NOMO-1 (cell line): Measurements from ENCODE around the gene SAP30L.

ENCODE experiments used
- DNase-seq, 2 experiments: peaks; one replicate each; lab custom pipeline; 2025; ENCODE audit not compliant: unreplicated experiment in 2 of 2; lab: John Stamatoyannopoulos, UW

SAP30L gene

DNA sequence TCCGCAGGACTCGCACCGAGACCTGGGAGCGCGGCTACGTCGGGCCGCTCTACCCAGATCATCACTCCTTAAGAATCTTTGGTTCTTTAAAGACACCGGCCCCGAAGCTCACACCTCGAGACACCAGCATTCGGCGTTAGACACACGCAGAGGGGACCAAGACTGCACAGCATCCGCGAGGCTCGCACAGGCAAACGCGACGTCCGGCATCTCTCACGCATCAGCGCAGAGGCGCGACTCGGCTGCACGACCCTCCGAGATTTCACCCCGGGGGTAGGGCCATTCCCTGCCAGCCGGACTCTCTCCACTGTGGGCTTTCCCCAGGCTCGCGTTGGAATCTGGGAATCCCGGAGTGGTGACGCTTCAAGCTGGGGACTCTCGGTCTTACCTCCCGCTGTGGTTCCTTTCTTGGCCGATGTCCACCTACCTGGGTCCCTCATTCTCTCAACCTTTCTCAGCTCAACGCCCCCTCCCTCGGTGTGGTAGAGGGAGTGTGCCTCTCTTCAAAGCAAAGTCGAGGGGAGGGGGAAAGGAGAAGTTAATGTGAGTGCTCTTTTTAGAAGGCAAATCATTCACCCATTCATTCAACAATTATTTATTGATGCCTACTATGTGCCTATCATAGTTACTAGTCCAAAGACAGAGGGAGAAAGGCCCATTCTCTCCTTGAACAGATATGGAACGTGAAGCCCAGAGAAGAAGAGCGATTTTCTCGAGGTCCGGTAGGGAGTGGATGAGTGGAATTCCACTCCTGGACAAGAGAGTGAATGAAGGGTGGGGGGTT lies 33.6 kb downstream of the SAP30L start:
- no peak for DNase-seq

DNA sequence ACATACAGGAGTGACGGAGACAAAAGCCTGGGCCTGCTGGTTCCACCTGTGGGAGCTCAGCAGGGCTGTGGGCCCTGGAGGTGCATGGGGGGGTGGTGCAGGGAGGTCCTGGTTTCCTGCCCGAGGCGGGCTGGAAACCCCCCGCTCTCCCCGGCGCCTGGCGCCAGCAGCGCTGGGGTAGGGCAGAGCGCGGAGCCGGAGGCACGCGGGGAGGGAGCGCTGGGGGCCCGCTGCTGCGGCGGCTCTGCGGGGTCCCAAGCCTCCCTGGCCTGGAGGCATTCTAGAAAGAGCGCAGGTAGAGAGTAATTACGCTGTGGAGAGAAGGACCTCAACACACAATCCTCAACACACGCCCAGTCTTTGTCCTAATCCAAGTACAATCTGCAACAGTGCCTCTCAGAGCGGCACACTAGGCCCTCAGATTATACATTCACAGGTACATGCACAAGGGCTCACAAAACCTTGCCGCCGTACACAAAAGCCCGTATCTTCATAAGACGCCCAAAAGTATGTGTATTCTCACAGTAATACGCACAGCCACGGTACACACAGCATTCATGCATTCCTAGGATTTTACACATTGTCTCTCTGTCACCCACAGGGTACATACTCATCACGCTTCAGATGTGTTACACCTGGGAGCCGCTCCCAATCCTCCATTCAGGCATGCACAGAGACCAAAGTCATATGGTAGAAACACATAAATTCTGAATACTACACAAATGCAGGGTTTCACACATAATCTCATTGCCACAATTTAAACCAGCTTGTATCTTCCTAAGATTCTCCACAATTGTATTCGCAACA lies 34.4 kb downstream of the SAP30L start:
- no peak for DNase-seq

- DNase-seq: no peak
Measured at GRCh38 chr5:154480847-154481246, 35.0 kb downstream of the SAP30L start.

- DNase-seq: no peak
Measured at GRCh38 chr5:154481584-154482381, 36.0 kb downstream of the SAP30L start.

- no peak for DNase-seq
Measured at GRCh38 chr5:154482528-154483449, 37.0 kb downstream of the SAP30L start.

DNA sequence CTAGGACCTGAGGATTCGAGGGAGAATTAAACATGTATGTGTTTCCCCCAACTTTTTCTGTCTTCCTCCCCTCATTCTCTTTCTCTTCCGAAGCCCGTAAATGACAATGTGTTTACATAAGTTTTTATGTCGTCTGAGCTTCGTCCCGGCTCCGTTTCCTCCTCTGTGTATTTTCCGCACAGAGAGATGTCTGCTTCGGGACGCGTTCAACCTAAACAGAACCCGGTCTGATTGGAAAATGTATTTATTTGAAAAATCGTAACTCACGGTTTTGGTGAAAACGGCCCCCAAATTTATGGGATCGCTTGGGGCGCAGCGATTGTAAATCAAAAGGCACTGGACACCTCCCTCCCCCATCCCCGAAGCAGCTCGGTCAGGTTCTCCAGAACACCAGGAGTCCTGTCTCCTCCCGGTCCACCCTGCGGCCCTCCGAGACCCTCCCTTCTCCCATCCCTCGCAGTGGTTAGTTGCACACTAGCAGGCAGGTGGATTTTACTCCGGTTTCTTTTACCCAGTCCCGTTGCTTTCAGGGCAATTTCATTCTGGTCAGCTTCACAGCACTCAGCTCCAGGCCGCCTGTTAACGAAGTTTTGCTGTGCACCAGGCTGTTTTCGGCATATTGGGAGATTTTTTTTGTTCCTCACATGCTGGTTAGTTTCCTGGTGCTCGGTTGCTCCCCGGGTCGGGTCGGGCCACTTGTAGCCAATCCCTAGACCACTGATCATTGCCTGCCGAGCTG lies 38.0 kb downstream of the SAP30L start:
- DNase-seq: no peak

GRCh38 chr5:154484393-154485095 lies 38.7 kb downstream of the SAP30L start:
- DNase-seq: no peak

- DNase-seq: no peak
Measured at GRCh38 chr5:154485096-154485491, 39.3 kb downstream of the SAP30L start.

- DNase-seq: no peak
Measured at GRCh38 chr5:154485850-154486426, 40.1 kb downstream of the SAP30L start.

DNA sequence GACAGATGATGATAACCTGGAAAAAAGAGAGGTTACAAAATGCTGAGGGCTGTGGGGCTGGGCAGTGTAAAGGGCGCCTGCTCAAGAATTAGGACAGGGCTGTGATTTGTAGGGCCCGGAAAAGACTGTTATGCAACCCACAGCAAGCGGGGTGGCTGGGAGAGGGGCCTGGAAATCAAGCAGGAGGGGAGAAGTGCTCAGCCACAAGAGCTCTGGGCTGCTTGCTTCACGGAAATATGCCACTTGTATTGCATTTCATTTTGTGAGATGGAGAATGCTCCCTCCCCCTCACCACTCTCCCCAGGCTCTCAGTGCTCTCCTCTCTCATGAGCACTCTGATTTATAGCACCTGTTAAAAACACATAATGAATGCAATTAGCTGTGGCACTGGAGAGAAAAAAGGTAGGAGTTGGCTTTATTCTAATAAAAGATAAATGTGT lies 40.6 kb downstream of the SAP30L start:
- no peak for DNase-seq

DNA sequence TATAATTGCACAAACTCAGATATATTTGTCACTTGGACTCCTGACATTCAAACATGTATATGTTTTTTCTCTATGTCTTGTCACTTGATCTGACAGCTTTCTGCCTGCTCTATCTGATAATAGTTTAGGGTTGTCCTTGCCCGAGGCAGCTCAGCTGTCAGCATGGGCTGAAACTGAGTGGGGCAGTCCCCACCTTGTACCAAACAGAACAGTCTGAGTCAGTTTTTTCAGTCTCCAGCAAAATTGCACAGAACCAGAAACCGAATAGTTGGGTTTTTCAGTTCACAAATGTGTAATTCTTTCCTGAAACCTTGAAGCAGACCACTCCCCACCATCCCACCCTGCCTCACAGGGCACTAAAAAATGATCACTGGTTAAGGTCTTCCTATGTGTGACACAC lies 41.7 kb downstream of the SAP30L start:
- DNase-seq: no peak

- no peak for DNase-seq
Measured at GRCh38 chr5:154491941-154492340, 46.1 kb downstream of the SAP30L start.

DNA sequence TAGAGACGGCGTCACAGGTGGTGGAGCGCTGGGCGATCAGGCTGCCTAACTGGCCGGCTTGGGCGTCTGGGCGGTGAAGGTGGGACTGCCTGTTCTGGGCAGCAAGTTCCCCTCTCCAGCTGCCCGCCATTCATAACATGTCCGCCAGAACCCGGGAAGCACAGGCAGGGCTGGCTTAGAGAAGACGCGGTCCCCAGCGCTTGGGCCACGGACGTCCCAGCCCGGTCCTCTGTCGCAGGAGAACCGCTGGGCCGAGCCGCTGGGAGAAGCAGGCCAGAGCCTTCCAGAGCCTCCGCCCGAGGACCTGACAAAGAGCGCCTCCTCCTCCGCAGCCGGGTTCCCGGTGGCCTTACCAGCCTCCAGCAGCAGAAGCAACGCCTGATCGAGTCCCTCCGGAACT lies 47.5 kb downstream of the SAP30L start:
- no peak for DNase-seq

GRCh38 chr5:154494036-154494435 lies 48.2 kb downstream of the SAP30L start:
- no peak for DNase-seq

DNA sequence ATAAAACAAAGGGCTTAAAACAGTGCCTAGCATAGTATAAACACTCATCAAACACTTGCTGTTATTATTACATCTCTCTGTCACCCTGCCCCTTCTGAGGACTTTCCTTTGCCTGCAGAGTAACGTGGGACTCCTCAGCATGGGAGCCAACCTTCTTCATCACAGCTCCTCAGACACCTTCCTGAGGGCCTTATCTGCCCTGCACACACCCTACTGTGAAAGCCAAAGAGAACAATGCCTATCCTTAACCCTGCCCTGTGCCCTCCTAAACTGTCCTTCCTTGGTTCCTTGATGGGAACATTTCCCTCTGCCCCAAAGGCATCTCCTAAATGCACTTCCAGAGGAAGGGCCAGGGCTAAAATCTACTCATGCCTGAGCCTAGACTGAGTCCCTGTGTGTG lies 52.8 kb downstream of the SAP30L start:
- DNase-seq: no peak

- DNase-seq: no peak
Measured at GRCh38 chr5:154498994-154499393, 53.2 kb downstream of the SAP30L start.

GRCh38 chr5:154501566-154501965 lies 55.8 kb downstream of the SAP30L start:
- DNase-seq: no peak

DNA sequence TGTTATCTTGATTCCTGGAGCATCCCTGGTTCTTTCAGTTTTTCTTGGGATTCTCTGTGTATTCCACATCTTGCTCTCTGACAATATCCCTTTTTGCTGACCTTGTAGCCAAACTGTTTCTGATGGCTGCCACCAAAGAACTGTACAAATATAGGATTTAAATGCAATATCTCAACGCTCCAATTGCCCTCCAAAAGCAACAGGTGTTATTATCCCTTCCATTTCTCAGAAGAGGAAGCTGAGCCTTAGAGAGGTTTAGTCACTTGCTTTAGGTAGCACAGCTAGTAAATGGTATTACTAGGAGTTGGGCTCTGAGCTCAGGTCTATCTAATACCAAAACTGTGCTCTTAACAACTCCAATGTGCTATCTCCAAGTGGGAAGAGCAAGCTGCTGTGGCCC lies 56.4 kb downstream of the SAP30L start:
- DNase-seq: no peak

DNA sequence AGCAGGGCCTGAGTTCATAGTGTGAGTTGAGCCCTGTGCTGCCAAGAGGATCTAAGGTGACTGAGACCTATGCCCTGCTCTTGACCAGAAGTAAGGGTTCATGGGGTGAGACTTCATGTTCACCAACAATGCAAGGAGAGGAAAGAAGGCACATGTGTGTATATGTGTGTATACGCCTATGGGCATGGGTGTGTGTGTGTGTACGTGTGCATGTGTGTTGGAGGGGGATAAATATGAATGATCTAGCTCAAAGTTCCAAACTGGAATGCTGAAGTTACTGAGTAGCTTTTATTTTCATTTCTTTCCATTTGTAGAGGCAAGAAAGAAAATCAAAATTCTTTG lies 57.9 kb downstream of the SAP30L start:
- DNase-seq: no peak
